GM21619 (cell line): ENCODE data around the gene TMEM231.
"Not testable (repeated sequence)": the region's sequence is repeated elsewhere in the genome, so short reads cannot be mapped to it uniquely, and the experiment has no call there.

ENCODE experiments used
- ATAC-seq: cut with Tn5 transposase; IDR thresholded peaks from one replicate; pipeline ENCODE4 v1.9.1; 2021; ENCODE audit not compliant: unreplicated experiment

Gene TMEM231

GRCh38 chr16:75555707-75556430, at the start of gene TMEM231:
TMEM231 (minus strand) TSS chr16:75556252; CDS start chr16:75556209, 43 bp downstream.
- ATAC-seq, result peak; percentile 96

DNA sequence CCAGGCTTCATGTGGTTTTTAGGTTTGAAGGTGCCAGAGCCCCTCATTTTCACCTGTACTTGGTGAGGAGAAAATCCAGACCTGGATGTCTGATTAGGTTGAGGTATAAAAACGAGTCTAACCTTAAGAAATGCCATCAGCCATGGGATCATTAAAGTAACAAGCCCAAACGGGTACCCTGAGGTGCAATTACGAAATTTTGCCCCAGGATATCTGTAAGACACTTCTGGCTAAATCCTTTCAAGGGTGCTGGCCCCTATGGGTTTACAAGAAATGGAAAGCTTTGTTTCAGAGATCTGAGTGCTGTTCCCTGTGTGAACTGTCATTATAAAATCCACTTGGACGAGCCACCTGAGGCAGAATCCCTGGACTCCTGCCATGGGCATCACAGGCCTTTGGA, 47.2 kb upstream of the TMEM231 start:
- no peak for ATAC-seq

- ATAC-seq, result no peak
Measured at GRCh38 chr16:75599452-75600277, 43.6 kb upstream of the TMEM231 start.

DNA sequence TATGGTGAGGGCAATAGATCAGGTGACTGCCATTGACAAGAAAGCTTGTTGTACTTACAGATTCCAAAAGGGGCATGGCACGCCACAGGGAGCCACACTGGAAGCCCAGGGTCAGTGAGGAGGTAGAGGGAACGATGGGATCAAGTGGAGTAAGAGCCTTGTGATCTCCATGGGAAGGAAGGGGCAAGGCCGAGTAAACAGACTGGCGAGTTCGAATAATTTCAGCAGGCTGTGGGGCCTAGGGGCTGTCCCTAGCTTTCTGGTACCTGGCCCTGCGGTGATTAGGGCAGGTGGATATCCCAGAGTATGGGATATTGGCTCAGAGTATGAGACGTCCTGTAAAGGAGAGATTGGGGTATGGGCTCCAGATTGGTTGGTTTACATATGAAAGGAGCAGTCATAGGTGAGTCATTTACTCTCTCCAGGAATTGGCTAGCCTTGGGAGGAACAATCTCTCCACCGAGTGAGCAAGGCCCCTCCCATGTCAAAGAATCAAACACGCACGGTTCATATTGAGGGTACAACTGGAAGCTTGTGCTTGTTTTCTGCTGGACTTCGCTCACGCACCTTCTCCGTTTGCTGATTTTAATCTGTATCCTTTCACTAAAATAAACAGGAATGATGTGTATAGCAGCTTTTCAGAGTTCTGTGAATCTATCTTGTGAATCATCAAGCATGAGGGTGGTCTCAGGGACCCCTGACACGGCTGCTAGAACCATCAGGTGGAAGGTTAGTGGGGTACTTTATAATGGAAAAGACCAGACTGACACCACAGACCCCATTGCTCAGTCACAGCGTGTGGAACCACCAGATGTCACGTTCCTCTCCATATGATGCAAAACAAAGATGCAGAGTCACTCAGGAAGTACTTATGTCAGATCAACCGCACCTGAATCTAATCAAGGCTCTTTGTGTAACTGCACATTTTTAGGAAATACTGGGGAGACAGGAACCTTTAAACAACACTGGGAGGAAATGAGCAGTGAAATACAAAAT, 38.1 kb upstream of the TMEM231 start:
- ATAC-seq, result no peak

DNA sequence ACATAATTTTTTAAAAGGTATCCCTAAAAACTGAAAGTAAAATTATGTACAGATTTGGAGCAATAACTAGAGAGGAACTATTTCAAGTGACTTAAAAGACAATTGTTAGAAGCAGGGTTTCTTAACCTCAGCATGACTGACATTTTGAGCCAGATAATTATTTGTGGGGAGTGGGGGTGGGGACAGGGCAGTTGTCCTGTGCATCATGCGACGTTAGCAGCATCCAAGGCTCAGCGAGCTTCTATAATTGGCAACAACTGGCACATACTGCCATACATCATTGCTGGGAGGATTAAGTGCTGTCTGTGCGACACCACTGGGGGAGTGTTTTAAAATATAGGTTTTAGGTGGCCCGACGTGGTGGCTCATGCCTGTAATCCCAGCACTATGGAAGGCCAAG, 37.3 kb upstream of the TMEM231 start:
- no peak for ATAC-seq

DNA sequence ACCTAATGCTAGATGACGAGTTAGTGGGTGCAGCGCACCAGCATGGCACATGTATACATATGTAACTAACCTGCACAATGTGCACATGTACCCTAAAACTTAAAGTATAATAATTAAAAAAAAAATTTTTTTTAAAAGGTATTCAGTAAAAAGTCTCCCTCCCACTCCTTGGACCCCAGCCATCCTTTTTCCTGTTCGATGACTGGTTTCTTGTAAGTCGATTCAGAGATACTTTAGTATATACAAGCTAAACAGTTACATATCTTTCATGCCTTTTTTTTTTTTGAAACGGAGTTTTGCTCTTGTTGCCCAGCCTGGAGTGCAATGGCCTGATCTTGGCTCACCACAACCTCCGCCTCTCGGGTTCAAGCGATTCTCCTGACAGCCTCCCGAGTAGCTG, 35.9 kb upstream of the TMEM231 start:
- ATAC-seq, result not testable (repeated sequence)

DNA sequence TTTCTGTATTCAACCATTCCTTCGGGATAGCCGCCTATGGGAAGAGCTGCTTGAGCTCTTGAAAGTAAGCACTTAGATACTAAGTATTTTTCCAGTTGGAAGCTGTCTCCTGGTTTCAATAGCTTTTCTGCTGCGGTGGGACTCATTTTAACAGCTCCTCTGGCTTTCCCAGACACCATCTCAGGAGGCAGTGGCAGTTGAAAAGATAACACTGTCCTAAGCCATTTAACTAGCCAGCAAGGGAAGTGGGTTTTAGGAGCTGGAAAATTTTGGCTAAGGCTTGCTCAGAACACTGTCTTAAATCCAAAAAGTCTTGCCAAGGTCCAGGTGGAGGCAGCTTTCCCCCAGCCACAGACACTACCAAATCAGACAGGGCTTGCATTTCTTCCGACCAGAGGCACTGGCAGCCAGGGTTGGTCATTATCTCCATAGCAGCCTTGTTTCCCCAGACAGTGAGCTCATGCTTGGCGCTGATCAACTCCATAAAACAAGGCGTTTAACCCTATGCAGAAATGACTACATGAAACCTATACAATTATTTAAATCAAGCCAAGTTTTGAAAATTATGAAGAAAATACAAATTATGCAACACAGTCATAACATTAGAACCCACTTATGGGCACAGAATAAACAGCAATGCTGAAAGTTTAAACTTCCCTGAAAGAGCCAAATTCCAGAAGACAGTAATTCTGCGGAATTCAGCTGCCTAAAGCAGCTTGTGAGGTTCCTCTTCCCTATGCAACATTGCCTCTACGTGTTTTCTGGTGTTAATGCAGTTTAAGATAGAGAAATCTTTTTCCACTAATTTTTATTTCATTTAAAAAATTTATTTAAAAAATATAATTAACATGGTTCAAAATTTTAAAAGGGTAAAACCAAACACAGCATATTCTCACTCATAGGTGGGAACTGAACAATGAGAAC, 35.1 kb upstream of the TMEM231 start:
- no peak for ATAC-seq

GRCh38 chr16:75589306-75589705, 33.3 kb upstream of the TMEM231 start:
- no peak for ATAC-seq

- no peak for ATAC-seq
Measured at GRCh38 chr16:75588716-75589115, 32.7 kb upstream of the TMEM231 start.

DNA sequence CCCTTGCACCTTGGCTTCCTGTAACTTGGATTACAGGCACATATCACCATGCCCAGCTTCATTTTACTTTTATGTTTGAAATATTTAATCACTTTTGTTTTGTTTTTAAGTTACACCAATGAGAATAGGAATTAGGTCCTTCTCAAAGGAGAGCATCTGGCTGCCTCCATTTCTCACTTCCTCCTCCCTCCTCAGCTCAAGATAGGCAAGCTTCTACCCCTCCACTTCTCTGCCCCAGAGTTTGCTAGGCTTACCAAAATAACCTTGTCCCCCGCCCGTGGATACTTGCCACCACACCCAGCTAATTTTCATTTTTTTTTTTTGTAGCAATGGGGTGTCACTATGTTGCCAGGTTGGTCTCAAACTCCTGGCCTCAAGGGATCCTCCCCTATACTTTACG, 28.1 kb upstream of the TMEM231 start:
- peak; percentile 69 for ATAC-seq

- no peak for ATAC-seq
Measured at GRCh38 chr16:75579281-75579834, 23.3 kb upstream of the TMEM231 start.

DNA sequence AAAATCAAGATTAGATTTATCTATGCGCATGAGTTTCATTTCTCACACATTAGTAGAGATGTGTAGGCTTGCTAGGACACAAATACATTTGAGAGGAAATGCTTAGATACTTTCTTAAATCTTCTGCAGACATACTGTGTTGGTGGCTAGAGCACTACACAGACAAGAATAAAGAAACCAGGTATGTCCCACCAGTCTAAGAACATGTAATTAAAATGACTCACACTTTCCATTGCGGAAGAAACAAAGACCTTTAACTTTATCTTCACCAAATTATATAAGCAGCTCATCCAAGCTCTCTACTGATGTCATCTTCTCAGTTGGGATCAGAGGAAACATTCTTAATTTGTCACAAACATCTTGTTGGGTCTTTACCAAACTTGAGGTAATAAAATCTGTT, 22.7 kb upstream of the TMEM231 start:
- no peak for ATAC-seq

DNA sequence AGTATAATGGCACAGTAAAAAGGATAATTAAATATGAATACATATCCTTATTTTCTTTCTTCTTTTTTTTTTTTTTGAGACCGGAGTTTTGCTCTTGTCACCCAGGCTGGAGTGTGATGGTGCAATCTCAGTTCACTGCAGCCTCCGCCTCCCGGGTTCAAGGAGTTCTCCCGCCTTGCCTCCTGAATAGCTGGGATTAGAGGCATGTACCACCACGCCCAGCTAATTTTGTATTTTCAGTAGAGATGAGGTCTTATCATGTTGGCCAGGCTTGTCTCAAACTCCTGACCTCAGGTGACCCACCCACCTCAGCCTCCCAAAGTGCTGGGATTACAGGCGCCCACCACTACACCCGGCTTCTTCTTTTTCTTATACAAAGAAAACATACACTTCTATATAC, 22.2 kb upstream of the TMEM231 start:
- no peak for ATAC-seq

DNA sequence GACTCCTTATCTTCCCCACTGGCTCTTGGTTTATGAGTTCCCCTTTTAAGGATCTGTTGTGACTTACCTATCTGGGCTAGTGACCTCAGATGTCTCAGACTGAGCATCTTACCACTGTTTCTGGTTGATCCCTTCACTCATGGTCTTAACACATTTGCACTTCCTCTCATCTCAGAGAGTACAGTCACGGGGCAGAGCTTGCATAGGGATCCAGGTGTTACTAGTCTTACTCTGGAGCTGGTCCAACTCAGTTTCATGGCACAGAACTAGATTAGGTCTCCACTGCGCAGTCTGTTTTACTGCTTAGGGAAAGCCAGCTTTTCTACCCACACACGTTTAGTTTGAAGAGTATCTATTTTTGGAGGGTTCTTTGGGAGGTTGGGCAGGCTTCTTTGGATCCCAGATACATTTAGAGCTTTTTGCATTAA, 20.3 kb upstream of the TMEM231 start:
- ATAC-seq, result peak; percentile 43

GRCh38 chr16:75575958-75576357, 19.9 kb upstream of the TMEM231 start:
- no peak for ATAC-seq

DNA sequence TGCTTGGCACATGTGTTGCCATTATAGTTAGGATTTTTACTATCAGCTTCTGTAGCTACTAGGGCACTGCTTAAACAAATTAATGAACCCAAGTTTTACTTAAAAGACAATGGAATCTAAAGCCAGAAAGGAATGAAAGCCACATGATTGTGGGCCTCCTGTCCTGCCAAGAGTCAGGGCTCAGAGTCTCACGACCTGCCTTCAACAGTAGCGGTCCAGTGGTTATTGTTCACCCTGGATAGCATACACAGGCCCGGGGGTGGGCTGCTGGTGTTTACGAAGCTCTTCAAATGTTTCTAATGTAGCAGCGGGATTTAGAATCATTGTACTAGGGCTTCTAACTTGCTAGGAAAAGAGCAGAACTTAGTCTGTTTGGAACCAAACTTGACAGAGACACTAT, 17.9 kb upstream of the TMEM231 start:
- ATAC-seq, result no peak

DNA sequence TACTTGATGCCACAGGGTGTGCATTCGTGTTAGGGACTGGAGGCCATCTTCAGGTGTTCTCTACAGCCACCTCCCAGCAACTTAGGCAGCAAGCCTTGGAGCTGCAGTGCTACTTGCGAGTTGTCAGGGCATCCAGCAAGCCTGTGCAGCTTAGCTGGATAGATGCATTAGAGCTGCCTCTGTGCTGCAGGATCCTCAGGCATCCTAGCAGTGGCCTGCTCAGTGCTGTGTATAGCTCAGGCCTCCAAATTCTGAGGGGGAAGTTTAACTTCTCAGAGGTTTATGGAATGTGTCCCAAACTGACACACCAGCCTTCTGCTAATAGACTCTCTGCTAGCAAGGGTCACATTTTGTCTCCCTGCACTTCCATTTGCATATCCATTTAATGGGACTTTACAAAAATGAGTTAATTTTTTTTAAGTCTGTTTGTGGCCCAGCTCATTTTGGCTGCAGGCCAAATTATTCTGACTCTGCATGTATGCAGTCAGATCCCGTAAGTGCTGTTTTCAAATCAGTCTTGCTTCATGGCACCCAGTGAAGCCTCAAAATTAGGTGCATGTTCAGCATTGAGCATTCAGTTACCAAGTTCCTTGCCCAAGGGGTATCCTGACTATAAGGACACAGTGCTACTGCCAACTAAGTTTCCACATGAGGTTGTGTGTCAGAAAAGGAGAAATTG, 17.0 kb upstream of the TMEM231 start:
- no peak for ATAC-seq

DNA sequence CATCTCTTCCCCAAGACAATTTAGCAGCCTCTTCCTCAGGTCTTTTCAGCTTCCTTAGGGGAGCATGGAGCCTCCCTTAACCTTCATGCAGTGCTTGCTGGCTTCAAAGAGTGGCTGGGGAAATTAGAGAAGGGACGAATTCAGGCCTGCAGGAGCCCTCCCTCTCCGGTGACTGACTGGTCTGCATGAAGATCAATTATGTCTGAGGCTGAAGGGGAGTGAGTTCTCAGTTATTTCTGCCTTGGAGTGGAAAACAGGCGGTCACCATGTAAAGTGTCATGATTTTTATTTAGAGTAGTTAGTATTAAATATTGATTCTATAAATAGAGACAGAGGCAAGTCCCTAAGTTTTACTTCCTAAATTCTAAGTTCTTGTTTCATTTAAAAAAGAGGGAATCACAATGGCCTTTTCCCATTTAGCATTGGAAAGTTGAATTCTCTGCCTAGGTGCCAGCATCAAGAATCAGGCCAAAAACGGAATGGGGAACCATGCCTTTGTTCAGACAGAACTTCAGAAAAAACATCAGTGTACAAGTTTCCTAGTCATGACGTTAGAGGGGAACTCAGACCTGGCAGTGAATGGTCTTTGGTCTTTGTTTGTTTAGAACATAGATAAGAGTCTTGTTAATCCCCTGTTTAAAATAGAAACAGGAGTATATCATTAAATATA, 14.5 kb upstream of the TMEM231 start:
- ATAC-seq, result no peak

DNA sequence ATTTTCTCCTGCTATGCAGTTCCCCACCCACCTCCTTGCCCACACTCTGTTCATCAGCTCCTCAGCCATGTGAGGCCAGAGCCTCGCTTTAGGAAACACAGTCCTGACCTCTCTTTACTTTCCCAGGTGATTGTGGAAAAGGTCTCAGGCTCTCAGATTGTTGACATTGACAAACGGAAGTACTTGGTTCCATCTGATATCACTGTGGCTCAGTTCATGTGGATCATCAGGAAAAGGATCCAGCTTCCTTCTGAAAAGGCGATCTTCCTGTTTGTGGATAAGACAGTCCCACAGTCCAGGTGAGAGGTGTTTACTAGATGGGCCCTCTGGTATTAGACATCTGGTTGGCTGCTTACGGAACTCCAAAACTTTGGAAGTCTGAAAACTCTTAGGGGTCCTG, 11.9 kb upstream of the TMEM231 start:
- ATAC-seq, result no peak
